ENCODE data around the gene HDHD2. TPM values are rescaled to one million over a fixed set of nuclear protein-coding genes. Genes with fewer than 3 reads are reported as not detected.

HDHD2 gene
- total RNA-seq, 1 experiment from 2014 or later, result 48.0 TPM

- intact Hi-C loops (cut with micrococcal nuclease), result no loop called here
- Mint-ChIP-seq H3K4me3 (ENCODE audit: unreplicated experiment) (no peak overlapping the region), H3K9me3 (ENCODE audit: unreplicated experiment) (no peaks in the 10 kb centered on the region), H3K36me3 (ENCODE audit: insufficient read depth, unreplicated experiment) (no peaks in the 10 kb centered on the region), H3K27me3 (ENCODE audit: insufficient read depth, unreplicated experiment) (no peaks in the 10 kb centered on the region), H3K27ac (ENCODE audit: low read depth, unreplicated experiment) (no peak overlapping the region), H3K4me1 (ENCODE audit: insufficient read depth, unreplicated experiment) (no peaks in the 10 kb centered on the region)
- DNase-seq (ENCODE audit: unreplicated experiment), result no peak
- POLR2A ChIA-PET, result no interaction called here
- no TSS peak for BruUV-seq (replicated peaks)
- CTCF ChIA-PET, result interaction anchor here (0.5 to 3.5 kb wide), 3 partner anchors 12 to 669 kb away, joined by 3 to 23 read pairs (median 4); no protein-coding TSS in a partner anchor
- no peak for TF ChIP-seq CTCF (IDR thresholded peaks at IDR 0.05; ENCODE audit: unreplicated experiment)
Observed at GRCh38 chr18:47087676-47088075, 62.6 kb downstream of the HDHD2 start.

- intact Hi-C loops (cut with micrococcal nuclease), result no loop called here
- Mint-ChIP-seq H3K9me3 (ENCODE audit: unreplicated experiment) (no peaks in the 10 kb centered on the region), H3K27me3 (ENCODE audit: insufficient read depth, unreplicated experiment) (no peaks in the 10 kb centered on the region), H3K36me3 (ENCODE audit: insufficient read depth, unreplicated experiment) (no peaks in the 10 kb centered on the region), H3K4me3 (ENCODE audit: unreplicated experiment) (no peak overlapping the region), H3K4me1 (ENCODE audit: insufficient read depth, unreplicated experiment) (no peaks in the 10 kb centered on the region), H3K27ac (ENCODE audit: low read depth, unreplicated experiment) (no peak overlapping the region)
- TF ChIP-seq CTCF (IDR thresholded peaks at IDR 0.05; ENCODE audit: unreplicated experiment), result no peak
- DNase-seq (ENCODE audit: unreplicated experiment), result no peak
- no TSS peak for BruUV-seq (replicated peaks)
- CTCF ChIA-PET, result interaction anchor here (1.0 to 1.4 kb wide), 2 partner anchors 123 to 125 kb away, joined by 3 to 6 read pairs; no protein-coding TSS in a partner anchor
- POLR2A ChIA-PET, result interaction anchor here (1.1 kb wide), 1 partner anchor 10 kb away, joined by 3 read pairs; no protein-coding TSS in a partner anchor
Observed at GRCh38 chr18:47081578-47081977, 68.7 kb downstream of the HDHD2 start.

GRCh38 chr18:47080872-47081271 lies 69.4 kb downstream of the HDHD2 start:
- ChIA-PET POLR2A (no interaction called here), CTCF (no interaction called here)
- TF ChIP-seq CTCF (IDR thresholded peaks at IDR 0.05; ENCODE audit: unreplicated experiment), result no peak
- Mint-ChIP-seq H3K9me3 (ENCODE audit: unreplicated experiment) (no peaks in the 10 kb centered on the region), H3K27me3 (ENCODE audit: insufficient read depth, unreplicated experiment) (no peaks in the 10 kb centered on the region), H3K4me1 (ENCODE audit: insufficient read depth, unreplicated experiment) (no peaks in the 10 kb centered on the region), H3K27ac (ENCODE audit: low read depth, unreplicated experiment) (no peak overlapping the region), H3K36me3 (ENCODE audit: insufficient read depth, unreplicated experiment) (no peaks in the 10 kb centered on the region), H3K4me3 (ENCODE audit: unreplicated experiment) (no peak overlapping the region)
- no peak for DNase-seq (ENCODE audit: unreplicated experiment)
- intact Hi-C loops (cut with micrococcal nuclease), result no loop called here
- no TSS peak for BruUV-seq (replicated peaks)

- H3K27me3 Mint-ChIP-seq (ENCODE audit: insufficient read depth, unreplicated experiment), result no peaks in the 10 kb centered on the region
- peaks cover 6% of the 10 kb centered on the region for H3K4me1 Mint-ChIP-seq (ENCODE audit: insufficient read depth, unreplicated experiment)
- peaks cover 5% of the 10 kb centered on the region for H3K36me3 Mint-ChIP-seq (ENCODE audit: insufficient read depth, unreplicated experiment)
- no peak overlapping the region for H3K27ac Mint-ChIP-seq (ENCODE audit: low read depth, unreplicated experiment)
- POLR2A ChIA-PET, result no interaction called here
- no peak for TF ChIP-seq CTCF (IDR thresholded peaks at IDR 0.05; ENCODE audit: unreplicated experiment)
- no peak for DNase-seq (ENCODE audit: unreplicated experiment)
- intact Hi-C loops (cut with micrococcal nuclease), result no loop called here
- CTCF ChIA-PET, result interaction anchor here (1.1 kb wide), 1 partner anchor 19 kb away, joined by 3 read pairs; no protein-coding TSS in a partner anchor
- H3K9me3 Mint-ChIP-seq (ENCODE audit: unreplicated experiment), result no peaks in the 10 kb centered on the region
- no TSS peak for BruUV-seq (replicated peaks)
- no peak overlapping the region for H3K4me3 Mint-ChIP-seq (ENCODE audit: unreplicated experiment)
Observed at GRCh38 chr18:47077111-47077510, 73.2 kb downstream of the HDHD2 start.
